GM19328 (cell line): ENCODE data around the gene OSBPL10.

Experiments
- ATAC-seq: cut with Tn5 transposase; IDR thresholded peaks from one replicate; pipeline ENCODE4 v1.9.1; 2021; ENCODE audit warnings: mild to moderate bottlenecking, moderate library complexity; ENCODE audit not compliant: unreplicated experiment

Gene OSBPL10

GRCh38 chr3:31777092-31777491 lies 204.0 kb downstream of the OSBPL10 start:
- no peak for ATAC-seq

GRCh38 chr3:31776016-31776415 lies 205.0 kb downstream of the OSBPL10 start:
- ATAC-seq: no peak

GRCh38 chr3:31775383-31775782 lies 205.7 kb downstream of the OSBPL10 start:
- no peak for ATAC-seq

- ATAC-seq: no peak
Observed at GRCh38 chr3:31772758-31773473, 208.1 kb downstream of the OSBPL10 start.

- ATAC-seq: no peak
Observed at GRCh38 chr3:31772272-31772671, 208.8 kb downstream of the OSBPL10 start.

- no peak for ATAC-seq
Observed at GRCh38 chr3:31770822-31771326, 210.2 kb downstream of the OSBPL10 start.

- ATAC-seq: no peak
Observed at GRCh38 chr3:31768479-31769125, 212.5 kb downstream of the OSBPL10 start.

GRCh38 chr3:31767920-31768319 lies 213.1 kb downstream of the OSBPL10 start:
- no peak for ATAC-seq

GRCh38 chr3:31766669-31767068 lies 214.4 kb downstream of the OSBPL10 start:
- ATAC-seq: no peak

- ATAC-seq: no peak
Observed at GRCh38 chr3:31765871-31766270, 215.2 kb downstream of the OSBPL10 start.

- ATAC-seq: no peak
Observed at GRCh38 chr3:31763731-31764130, 217.3 kb downstream of the OSBPL10 start.

GRCh38 chr3:31762888-31763351 lies 218.1 kb downstream of the OSBPL10 start:
- no peak for ATAC-seq

- ATAC-seq: no peak
Observed at GRCh38 chr3:31762097-31762764, 218.8 kb downstream of the OSBPL10 start.

- ATAC-seq: no peak
Observed at GRCh38 chr3:31760654-31761053, 220.4 kb downstream of the OSBPL10 start.

GRCh38 chr3:31758322-31758965 lies 222.6 kb downstream of the OSBPL10 start:
- ATAC-seq: no peak

GRCh38 chr3:31755926-31756658 lies 225.0 kb downstream of the OSBPL10 start:
- ATAC-seq: no peak

GRCh38 chr3:31754575-31755278 lies 226.3 kb downstream of the OSBPL10 start:
- ATAC-seq: peak; percentile 88

- ATAC-seq: no peak
Observed at GRCh38 chr3:31753050-31753425, 228.0 kb downstream of the OSBPL10 start.

- ATAC-seq: no peak
Observed at GRCh38 chr3:31752305-31753049, 228.6 kb downstream of the OSBPL10 start.
